22Rv1 (cell line): Measurements from ENCODE around the gene BCAT1.

ENCODE experiments used
- ZFX ChIP-seq: fragments of 450-650 bp; IDR thresholded peaks from 2 replicates; pipeline ENCODE4 v1.6.1; 2017; ENCODE audit warnings: antibody characterized with exemption, borderline replicate concordance
- TF ChIP-seq, protein P1 (sequence below): fragments of 450-650 bp; IDR thresholded peaks from 2 replicates; pipeline ENCODE4 v1.5.1; 2017; ENCODE audit warnings: mild to moderate bottlenecking

DNA sequence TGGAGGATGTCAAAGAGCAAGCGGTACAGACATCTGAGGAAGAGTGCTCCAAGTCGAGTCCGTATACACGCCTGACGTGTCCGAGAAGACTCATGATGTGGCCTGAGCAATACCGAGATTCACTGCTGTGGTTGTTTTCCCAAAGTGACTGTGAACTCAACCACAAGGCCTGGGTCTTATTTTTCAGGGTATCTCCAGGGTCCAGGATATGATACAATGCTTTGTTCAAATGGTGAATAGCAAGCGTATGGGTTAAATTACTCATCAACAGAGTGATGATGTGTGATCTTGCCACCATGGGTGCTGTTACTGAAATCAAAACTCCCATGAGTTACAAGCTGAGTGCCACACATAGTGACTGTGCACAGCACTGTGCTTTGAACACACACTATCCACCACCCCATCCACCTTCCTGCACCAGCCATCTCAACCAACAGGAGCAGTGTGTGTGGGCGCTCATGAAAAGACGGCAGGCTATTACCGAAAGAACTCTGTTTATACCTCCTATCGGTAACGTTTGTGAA is 109.6 kb downstream of the BCAT1 start:
- TF ChIP-seq, protein P1, sequence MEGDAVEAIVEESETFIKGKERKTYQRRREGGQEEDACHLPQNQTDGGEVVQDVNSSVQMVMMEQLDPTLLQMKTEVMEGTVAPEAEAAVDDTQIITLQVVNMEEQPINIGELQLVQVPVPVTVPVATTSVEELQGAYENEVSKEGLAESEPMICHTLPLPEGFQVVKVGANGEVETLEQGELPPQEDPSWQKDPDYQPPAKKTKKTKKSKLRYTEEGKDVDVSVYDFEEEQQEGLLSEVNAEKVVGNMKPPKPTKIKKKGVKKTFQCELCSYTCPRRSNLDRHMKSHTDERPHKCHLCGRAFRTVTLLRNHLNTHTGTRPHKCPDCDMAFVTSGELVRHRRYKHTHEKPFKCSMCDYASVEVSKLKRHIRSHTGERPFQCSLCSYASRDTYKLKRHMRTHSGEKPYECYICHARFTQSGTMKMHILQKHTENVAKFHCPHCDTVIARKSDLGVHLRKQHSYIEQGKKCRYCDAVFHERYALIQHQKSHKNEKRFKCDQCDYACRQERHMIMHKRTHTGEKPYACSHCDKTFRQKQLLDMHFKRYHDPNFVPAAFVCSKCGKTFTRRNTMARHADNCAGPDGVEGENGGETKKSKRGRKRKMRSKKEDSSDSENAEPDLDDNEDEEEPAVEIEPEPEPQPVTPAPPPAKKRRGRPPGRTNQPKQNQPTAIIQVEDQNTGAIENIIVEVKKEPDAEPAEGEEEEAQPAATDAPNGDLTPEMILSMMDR = no peak
- no peak for TF ChIP-seq ZFX
